KOPT-K1 (cell line): Measurements from ENCODE around the gene NAMPT.

ENCODE experiments used
- H3K27ac ChIP-seq: fragments of 200-600 bp; sonication (generic); 2 replicates; pipeline ENCODE4 v1.5.1; 2016; ENCODE audit warnings: antibody characterized with exemption, mild to moderate bottlenecking, low read depth, low read length; ENCODE audit not compliant: poor library complexity, severe bottlenecking
- H3K36me3 ChIP-seq: fragments of 200-600 bp; sonication (generic); 2 replicates; pipeline ENCODE4 v1.5.1; 2017; ENCODE audit warnings: antibody characterized with exemption, mild to moderate bottlenecking, low read length, moderate library complexity; ENCODE audit not compliant: insufficient read depth
- H3K9me3 ChIP-seq: fragments of 200-600 bp; sonication (generic); 2 replicates; pipeline ENCODE4 v1.5.1; 2017; ENCODE audit warnings: antibody characterized with exemption, low read length, mild to moderate bottlenecking; ENCODE audit not compliant: insufficient read depth, poor library complexity, severe bottlenecking

Gene NAMPT

GRCh38 chr7:106206826-106207541 lies 77.8 kb downstream of the NAMPT start:
- H3K9me3 ChIP-seq = no peaks in the 10 kb centered on the region
- no peak overlapping the region for H3K27ac ChIP-seq
- H3K36me3 ChIP-seq = no peaks in the 10 kb centered on the region

- Histone ChIP-seq H3K27ac (no peak overlapping the region), H3K9me3 (no peaks in the 10 kb centered on the region), H3K36me3 (no peaks in the 10 kb centered on the region)
Measured at GRCh38 chr7:106205621-106206222, 79.1 kb downstream of the NAMPT start.

- no peaks in the 10 kb centered on the region for H3K36me3 ChIP-seq
- no peak overlapping the region for H3K27ac ChIP-seq
- H3K9me3 ChIP-seq = no peaks in the 10 kb centered on the region
Measured at GRCh38 chr7:106203473-106203872, 81.3 kb downstream of the NAMPT start.

- Histone ChIP-seq H3K27ac (no peak overlapping the region), H3K9me3 (no peaks in the 10 kb centered on the region), H3K36me3 (no peaks in the 10 kb centered on the region)
Measured at GRCh38 chr7:106201164-106201563, 83.6 kb downstream of the NAMPT start.

GRCh38 chr7:106199813-106200364 lies 84.9 kb downstream of the NAMPT start:
- Histone ChIP-seq H3K27ac (no peak overlapping the region), H3K9me3 (no peaks in the 10 kb centered on the region), H3K36me3 (no peaks in the 10 kb centered on the region)

- Histone ChIP-seq H3K27ac (no peak overlapping the region), H3K36me3 (no peaks in the 10 kb centered on the region), H3K9me3 (no peaks in the 10 kb centered on the region)
Measured at GRCh38 chr7:106199024-106199423, 85.8 kb downstream of the NAMPT start.
